Measurements from ENCODE around the gene ENPP3.

DNA sequence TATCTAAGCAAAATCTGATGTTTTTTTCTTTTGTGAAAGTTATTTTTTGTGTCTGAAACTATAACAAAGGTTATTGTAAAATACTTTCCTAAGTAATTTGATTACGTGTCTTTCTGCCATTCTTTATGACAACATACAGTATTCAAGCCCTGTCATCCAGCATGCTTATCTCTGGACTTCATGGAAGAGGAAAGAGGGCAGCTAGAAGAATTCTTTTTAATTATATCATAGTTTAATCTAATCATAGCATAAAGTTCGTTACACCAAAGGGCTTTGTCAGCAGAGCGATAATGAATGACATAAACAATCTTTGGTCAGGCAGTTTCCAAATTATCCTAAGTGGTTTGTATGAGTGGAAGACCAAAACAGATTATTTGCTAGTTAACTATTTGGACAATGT lies 3.5 kb downstream of the ENPP3 start:
- TF ChIP-seq MXI1 (conservative IDR thresholded peaks at IDR 0.05; ENCODE audit: poor library complexity, severe bottlenecking) = no peak
- TF ChIP-seq EP300 (conservative IDR thresholded peaks at IDR 0.05; ENCODE audit: poor library complexity, severe bottlenecking) = no peak
